Adrenal gland (tissue), 12 donors: Measurements from ENCODE around the gene CASKIN2. TPM values are rescaled to one million over a fixed set of nuclear protein-coding genes. Genes with fewer than 3 reads are reported as not detected.

Source experiments
- DNase-seq, 7 donors: peaks; one replicate each; pipeline ENCODE4 v3.0.0-alpha.2; 2019 to 2020
- H3K27ac ChIP-seq, 5 donors: fragments of 200-600 bp; sonication (generic) in 4 of 5; 1 replicate in 3 of 5; 2 replicates in 2 of 5; pipeline versions ENCODE4 v1.5.1 to v1.8.0; 2016 to 2020; ENCODE audit warnings: mild to moderate bottlenecking in 1 of 5
- H3K27me3 ChIP-seq: fragments of 200-600 bp; 2 replicates; pipeline ENCODE4 v1.8.0; 2021
- H3K36me3 ChIP-seq, 2 donors: fragments of 200-600 bp; replicated peaks in 1 of 2; 1 replicate in 1 of 2; 2 replicates in 1 of 2; pipeline versions ENCODE4 v1.5.1 to v1.8.0; 2018 to 2022
- H3K4me1 ChIP-seq, 2 donors: fragments of 200-600 bp; replicated peaks in 1 of 2; 1 replicate in 1 of 2; 2 replicates in 1 of 2; pipeline versions ENCODE4 v1.5.1 to v1.8.0; 2018 to 2021
- H3K4me3 ChIP-seq, 4 donors: fragments of 200-600 bp; sonication (generic) in 3 of 4; one replicate each; pipeline ENCODE4 v1.5.1; 2016 to 2018
- H3K9me3 ChIP-seq, 3 donors: fragments of 200-600 bp; sonication (generic) in 1 of 3; replicated peaks in 1 of 3; 1 replicate in 2 of 3; 2 replicates in 1 of 3; pipeline versions ENCODE4 v1.5.1 to v1.8.0; 2016 to 2021
- CTCF ChIP-seq, 6 experiments: fragments of 450-650 bp in 4 of 6; fragments of 200-600 bp in 2 of 6; sonication (generic) in 1 of 6; IDR thresholded peaks; 1 replicate in 5 of 6; 2 replicates in 1 of 6; pipeline versions ENCODE4 v1.5.1 to v1.8.0; 2016 to 2021; ENCODE audit warnings: antibody characterized with exemption in 6 of 6, mild to moderate bottlenecking in 2 of 6, moderate library complexity in 1 of 6
- POLR2A ChIP-seq, 2 donors: fragments of 450-650 bp; IDR thresholded peaks; one replicate each; pipeline ENCODE4 v1.6.1; 2017; ENCODE audit warnings: antibody characterized with exemption in 2 of 2, mild to moderate bottlenecking in 2 of 2, moderate library complexity in 1 of 2
- WGBS, 4 donors: extraction: QIAGEN DNeasy Blood & Tissue Kit in 2 of 4; methylation state at CpG; one replicate each; pipeline versions ENCODE4 v1.1.5 to v1.1.7; 2013 to 2017; 5-methylcytosine and 5-hydroxymethylcytosine counted together
- intact Hi-C, 2 donors: fragments of 100-400 bp; cut with DNase I; formaldehyde crosslinking; loops; one replicate each; pipeline versions ENCODE4 v1.14.1 to v1.15.0; 2022 to 2023
- polyA plus RNA-seq, 3 donors: library from polyadenylated mRNA; stranded (reverse); fragments of 200-250 nt in 2 of 3; fragments of 350-450 nt in 1 of 3; fragmentation: Illumina TruSeq in 1 of 3; extraction: RNeasy Lipid Tissue Mini Kit (QIAGEN cat#74804) in 1 of 3; gene quantifications; one replicate each; pipeline ENCODE4 v1.2.3, GENCODE V29; 2013 to 2014
- total RNA-seq, 9 donors: library from RNA; depleted of rRNA in 4 of 9; stranded (reverse); fragments of >200 nt in 4 of 9; fragments of 120-200 nt in 1 of 9; fragmentation: NEBNext Ultra II Directional in 1 of 9; extraction: Animal tissue kit (Norgen Biotek cat#: 25700) in 1 of 9; gene quantifications; one replicate each; pipeline versions ENCODE4 v1.1.0 to v1.2.4, GENCODE V29; 2013 to 2023
- donor health status: healthy with polysubstance abuse.
- donor health status: Bipolar disorder and iron deficiency.
- donor health status: DM: yes; HTN: yes; CAD: no.
- donor health status: DM: no; HTN: no; CAD: no.
- donor health status: DM: no; HTN: no; CAD: no.
- donor health status: DM: yes; HTN: yes; CAD: no.

The CASKIN2 gene
- total and polyA plus RNA-seq, 12 donors = 10.1 to 90.8 (median 35.3) TPM

DNA sequence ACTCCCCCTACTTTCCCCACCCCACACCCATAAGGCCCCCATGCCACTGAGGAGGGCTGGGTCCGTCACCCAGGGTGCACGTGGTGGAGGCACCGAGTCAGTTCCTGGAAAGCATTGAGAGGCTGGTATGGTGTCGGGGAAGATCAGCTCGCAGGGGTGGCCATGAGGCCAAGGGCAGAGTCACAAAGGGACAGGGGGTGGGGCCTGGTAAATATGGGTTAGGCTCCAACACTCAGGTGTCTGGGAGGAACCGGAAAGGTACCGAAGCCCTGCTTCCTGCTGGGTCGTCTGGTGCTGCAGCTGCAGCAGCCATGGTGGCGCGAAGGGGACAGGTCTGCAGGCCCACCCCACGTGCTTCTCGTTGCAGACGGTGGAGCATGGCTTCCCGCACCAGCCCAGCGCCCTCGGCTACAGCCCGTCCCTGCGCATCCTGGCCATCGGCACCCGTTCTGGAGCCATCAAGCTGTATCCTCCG is 40.4 kb upstream of the CASKIN2 start:
- H3K36me3 ChIP-seq = no peaks in the 10 kb centered on the region
- H3K4me3 ChIP-seq = no peak overlapping the region
- intact Hi-C loops = no loop called here
- TF ChIP-seq POLR2A (IDR thresholded peaks at IDR 0.05) (no peak), CTCF (IDR thresholded peaks at IDR 0.05) (no peak)
- no peaks in the 10 kb centered on the region for H3K9me3 ChIP-seq
- no peaks in the 10 kb centered on the region for H3K27me3 ChIP-seq
- 85 to 90% (median 89%) methylated on average over 15 to 21 of the region's 21 CpGs for WGBS, 4 donors
- DNase-seq = no peak
- peaks cover 13 to 17% of the 10 kb centered on the region in 2 donors for H3K4me1 ChIP-seq
- no peak overlapping the region for H3K27ac ChIP-seq

- TF ChIP-seq POLR2A (IDR thresholded peaks at IDR 0.05) (no peak), CTCF (IDR thresholded peaks at IDR 0.05) (no peak)
- 76 to 88% (median 87%) methylated on average over 7 to 8 of the region's 8 CpGs for WGBS, 4 donors
- H3K9me3 ChIP-seq = no peaks in the 10 kb centered on the region
- intact Hi-C loops = no loop called here
- H3K27ac ChIP-seq = no peak overlapping the region
- no peak for DNase-seq
- H3K27me3 ChIP-seq = no peaks in the 10 kb centered on the region
- H3K4me3 ChIP-seq = no peak overlapping the region
- H3K4me1 ChIP-seq = peaks cover 13 to 17% of the 10 kb centered on the region in 2 donors
- no peaks in the 10 kb centered on the region for H3K36me3 ChIP-seq
Measured at GRCh38 chr17:75553295-75554110, 38.2 kb upstream of the CASKIN2 start.

DNA sequence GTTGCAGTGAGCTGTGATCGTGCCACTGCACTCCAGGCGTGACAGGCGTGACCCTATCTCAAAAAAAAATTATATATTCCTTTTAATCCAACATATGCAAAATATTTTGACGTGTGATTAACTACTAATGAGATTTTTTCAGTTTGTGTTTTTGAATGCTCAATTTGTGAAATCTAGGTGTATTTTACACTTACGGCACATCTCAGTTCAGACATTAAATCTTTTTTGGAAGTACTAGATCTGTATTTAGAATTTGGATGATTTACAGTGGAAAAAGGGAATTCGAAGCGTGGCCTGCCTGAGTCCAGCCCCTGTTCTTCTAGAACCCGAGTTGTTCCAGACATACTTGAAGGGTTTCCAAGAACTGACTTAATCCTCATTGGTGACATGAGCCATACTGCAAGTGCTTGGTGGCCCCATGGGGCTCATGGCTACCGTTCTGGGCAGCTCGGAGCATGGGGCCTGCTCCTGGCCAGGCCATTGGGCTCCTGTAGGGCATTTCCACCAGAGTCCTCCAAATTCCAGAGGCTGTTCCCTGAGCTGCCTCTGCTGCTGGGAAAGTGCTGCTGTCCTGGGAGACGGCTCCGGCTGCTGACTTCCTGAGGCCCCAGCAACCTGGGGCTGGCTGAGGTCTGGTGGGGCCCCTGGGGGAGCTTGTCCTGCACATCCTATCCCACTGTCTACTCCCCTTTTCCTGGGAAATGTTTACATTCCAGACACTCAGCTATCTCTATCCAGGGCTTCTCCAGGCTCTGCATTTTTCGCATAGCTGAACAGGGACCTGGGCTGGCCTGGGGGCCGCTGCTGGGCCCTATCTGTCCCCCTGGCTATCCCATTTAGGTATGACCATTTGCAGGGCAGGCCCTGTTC is 37.3 kb upstream of the CASKIN2 start:
- no peak for DNase-seq
- intact Hi-C loops = no loop called here
- 85 to 88% (median 86%) methylated on average over 12 to 14 of the region's 14 CpGs for WGBS, 4 donors
- Histone ChIP-seq H3K4me1 (peaks cover 9 to 14% of the 10 kb centered on the region in 2 donors), H3K27me3 (no peaks in the 10 kb centered on the region), H3K4me3 (no peak overlapping the region), H3K36me3 (no peaks in the 10 kb centered on the region), H3K27ac (no peak overlapping the region), H3K9me3 (no peaks in the 10 kb centered on the region)
- TF ChIP-seq CTCF (IDR thresholded peaks at IDR 0.05) (no peak), POLR2A (IDR thresholded peaks at IDR 0.05) (no peak)

DNA sequence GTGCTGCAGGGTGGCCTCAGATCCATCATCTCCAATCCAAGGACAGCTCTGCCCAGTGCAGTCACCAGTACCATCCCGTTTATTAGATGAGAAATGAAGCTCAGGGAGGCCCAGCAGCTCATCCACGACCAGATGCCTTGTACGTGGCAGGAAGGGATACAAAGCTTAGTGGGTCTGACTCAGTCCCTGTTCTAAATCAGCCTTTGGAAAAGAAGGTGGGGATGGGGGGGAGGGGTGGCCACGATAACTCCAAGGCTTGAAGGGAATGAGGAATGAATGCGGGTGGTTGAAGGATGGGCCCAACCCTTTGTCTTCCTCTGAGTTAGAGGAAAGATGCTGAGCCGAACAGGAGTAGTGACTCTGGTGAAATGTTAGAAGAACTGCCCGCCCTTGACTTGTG is 35.9 kb upstream of the CASKIN2 start:
- H3K27me3 ChIP-seq = no peaks in the 10 kb centered on the region
- 64 to 82% (median 75%) methylated on average over 7 of the region's 7 CpGs for WGBS, 4 donors
- intact Hi-C loops = no loop called here
- no peaks in the 10 kb centered on the region for H3K36me3 ChIP-seq
- H3K4me1 ChIP-seq = peaks cover 0 to under 1% of the 10 kb centered on the region in 2 donors
- H3K9me3 ChIP-seq = no peaks in the 10 kb centered on the region
- no peak for TF ChIP-seq CTCF (IDR thresholded peaks at IDR 0.05)
- TF ChIP-seq POLR2A (IDR thresholded peaks at IDR 0.05) = no peak
- no peak overlapping the region for H3K4me3 ChIP-seq
- no peak overlapping the region for H3K27ac ChIP-seq
- peak in 1 of 7 donors; percentile 24 for DNase-seq
